BJ (cell line): ENCODE measurements around the gene DCHS2. TPM values are rescaled to one million over a fixed set of nuclear protein-coding genes. Genes with fewer than 3 reads are reported as not detected.

Experiments used
- CTCF ChIA-PET: fragments of 350-600 bp; formaldehyde crosslinking; extraction: SDS; loops from one replicate; lab custom pipeline; 2021; ENCODE audit warnings: antibody characterized with exemption, inconsistent platforms; lab: Yijun Ruan, JAX
- POLR2A ChIA-PET: fragments of 300-600 bp; sonication (Branson Sonifier 250); formaldehyde crosslinking; extraction: SDS; loops from one replicate; lab custom pipeline; 2021; ENCODE audit warnings: antibody characterized with exemption; lab: Charles Lee
- DNase-seq: peaks from one replicate; pipeline ENCODE4 v3.0.0-alpha.2; 2011; ENCODE audit warnings: low read depth
- H3K27me3 ChIP-seq: 2 replicates; pipeline ENCODE4 v1.6.0; 2011; ENCODE audit warnings: low read length; ENCODE audit not compliant: control insufficient read depth, insufficient read depth
- H3K36me3 ChIP-seq: 2 replicates; pipeline ENCODE4 v1.5.1; 2011; ENCODE audit warnings: low read length; ENCODE audit not compliant: control insufficient read depth, insufficient read depth
- H3K4me3 ChIP-seq: 2 replicates; pipeline ENCODE4 v1.5.1; 2011; ENCODE audit warnings: low read depth, mild to moderate bottlenecking, control low read depth, low read length
- CTCF ChIP-seq: IDR thresholded peaks from 2 replicates; pipeline ENCODE4 v1.5.1; 2011; ENCODE audit warnings: low read depth, mild to moderate bottlenecking, control low read depth, inconsistent platforms, low read length, moderate library complexity; ENCODE audit not compliant: insufficient read depth
- polyA plus RNA-seq: library from polyadenylated mRNA; depleted of rRNA; stranded (reverse); fragments of >200 nt; gene quantifications from 2 replicates; pipeline ENCODE4 v1.2.3, GENCODE V29; 2011

DCHS2 gene
- polyA plus RNA-seq, 1 experiment, result not detected

- ChIA-PET POLR2A (no interaction called here), CTCF (no interaction called here)
- TF ChIP-seq CTCF, result no peak
- DNase-seq, result no peak
- no peaks in the 10 kb centered on the region for H3K36me3 ChIP-seq
- H3K4me3 ChIP-seq, result no peak overlapping the region
- no peaks in the 10 kb centered on the region for H3K27me3 ChIP-seq
These were observed 174.2 kb downstream of the DCHS2 start for GRCh38 chr4:154317201-154317999.

GRCh38 chr4:154315741-154316140, 175.9 kb downstream of the DCHS2 start:
- H3K36me3 ChIP-seq, result no peaks in the 10 kb centered on the region
- no peaks in the 10 kb centered on the region for H3K27me3 ChIP-seq
- DNase-seq, result no peak
- POLR2A ChIA-PET, result no interaction called here
- TF ChIP-seq CTCF, result no peak
- CTCF ChIA-PET, result interaction anchor here (0.6 kb wide), 1 partner anchor 345 kb away, joined by 3 read pairs; no protein-coding TSS in a partner anchor
- no peak overlapping the region for H3K4me3 ChIP-seq

GRCh38 chr4:154314248-154314647, 177.4 kb downstream of the DCHS2 start:
- ChIA-PET CTCF (interaction anchor here (0.6 to 1.4 kb wide), 3 partner anchors 527 to 530 kb away, joined by 3 to 10 read pairs (median 3); no protein-coding TSS in a partner anchor), POLR2A (no interaction called here)
- H3K4me3 ChIP-seq, result no peak overlapping the region
- H3K27me3 ChIP-seq, result no peaks in the 10 kb centered on the region
- peak; percentile 46; the same call in 1 of the 2 replicates for TF ChIP-seq CTCF
- peak; percentile 10 for DNase-seq
- H3K36me3 ChIP-seq, result no peaks in the 10 kb centered on the region

- no peaks in the 10 kb centered on the region for H3K27me3 ChIP-seq
- ChIA-PET POLR2A (no interaction called here), CTCF (interaction anchor here (0.9 to 1.4 kb wide), 3 partner anchors 521 to 529 kb away, joined by 3 to 4 read pairs (median 3); no protein-coding TSS in a partner anchor)
- H3K4me3 ChIP-seq, result no peak overlapping the region
- no peak for DNase-seq
- no peaks in the 10 kb centered on the region for H3K36me3 ChIP-seq
- no peak for TF ChIP-seq CTCF
These were observed 178.5 kb downstream of the DCHS2 start for GRCh38 chr4:154313004-154313585.

GRCh38 chr4:154312246-154312645, 179.4 kb downstream of the DCHS2 start:
- H3K4me3 ChIP-seq, result no peak overlapping the region
- no peak for DNase-seq
- CTCF ChIA-PET, result interaction anchor here (1.2 kb wide), 1 partner anchor 526 kb away, joined by 4 read pairs; no protein-coding TSS in a partner anchor
- POLR2A ChIA-PET, result no interaction called here
- no peaks in the 10 kb centered on the region for H3K36me3 ChIP-seq
- no peak for TF ChIP-seq CTCF
- H3K27me3 ChIP-seq, result no peaks in the 10 kb centered on the region
